SU-DHL-6 (cell line): Measurements from ENCODE around the gene GLIPR2.

Experiments used
- CTCF ChIP-seq: fragments of 200-600 bp; sonication (generic); IDR thresholded peaks from one replicate; pipeline ENCODE4 v1.5.1; 2017; ENCODE audit warnings: antibody characterized with exemption, mild to moderate bottlenecking, low read length, moderate library complexity; ENCODE audit not compliant: insufficient read depth, poor library complexity, severe bottlenecking
- EZH2phosphoT487 ChIP-seq: fragments of 200-600 bp; sonication (generic), shearing (Covaris generic); conservative IDR thresholded peaks from 2 replicates; pipeline ENCODE4 v1.6.1; 2018; ENCODE audit warnings: mild to moderate bottlenecking, antibody characterized with exemption, low read length, moderate library complexity, mixed read lengths

- no peak for TF ChIP-seq CTCF
- no peak for TF ChIP-seq EZH2phosphoT487
Measured at GRCh38 chr9:36158122-36158521, 21.6 kb downstream of the GLIPR2 start.
